HG03108 (cell line): ENCODE measurements around the gene CABLES2.

ENCODE experiments used
- ATAC-seq: cut with Tn5 transposase; IDR thresholded peaks from one replicate; pipeline ENCODE4 v1.9.1; 2021; ENCODE audit warnings: moderate library complexity; ENCODE audit not compliant: unreplicated experiment

CABLES2 gene

GRCh38 chr20:62351469-62352401 is 55.4 kb downstream of the CABLES2 start:
- no peak for ATAC-seq

GRCh38 chr20:62350629-62351422 is 56.3 kb downstream of the CABLES2 start:
- ATAC-seq = no peak

GRCh38 chr20:62350098-62350628 is 56.9 kb downstream of the CABLES2 start:
- ATAC-seq = no peak

GRCh38 chr20:62349556-62350097 is 57.5 kb downstream of the CABLES2 start:
- ATAC-seq = no peak

- ATAC-seq = no peak
Observed at GRCh38 chr20:62348604-62349003, 58.5 kb downstream of the CABLES2 start.

- ATAC-seq = no peak
Observed at GRCh38 chr20:62347445-62347844, 59.6 kb downstream of the CABLES2 start.

GRCh38 chr20:62347151-62347404 is 60.0 kb downstream of the CABLES2 start:
- no peak for ATAC-seq

GRCh38 chr20:62346398-62347150 is 60.5 kb downstream of the CABLES2 start:
- no peak for ATAC-seq

- no peak for ATAC-seq
Observed at GRCh38 chr20:62345681-62346370, 61.3 kb downstream of the CABLES2 start.

- no peak for ATAC-seq
Observed at GRCh38 chr20:62344782-62345181, 62.3 kb downstream of the CABLES2 start.

GRCh38 chr20:62344092-62344491 is 63.0 kb downstream of the CABLES2 start:
- no peak for ATAC-seq

- ATAC-seq = no peak
Observed at GRCh38 chr20:62342910-62343309, 64.2 kb downstream of the CABLES2 start.

- peak; percentile 71 for ATAC-seq
Observed at GRCh38 chr20:62339647-62340062, 67.4 kb downstream of the CABLES2 start.
